ENCODE results near the gene C3orf20.

Gene C3orf20

DNA sequence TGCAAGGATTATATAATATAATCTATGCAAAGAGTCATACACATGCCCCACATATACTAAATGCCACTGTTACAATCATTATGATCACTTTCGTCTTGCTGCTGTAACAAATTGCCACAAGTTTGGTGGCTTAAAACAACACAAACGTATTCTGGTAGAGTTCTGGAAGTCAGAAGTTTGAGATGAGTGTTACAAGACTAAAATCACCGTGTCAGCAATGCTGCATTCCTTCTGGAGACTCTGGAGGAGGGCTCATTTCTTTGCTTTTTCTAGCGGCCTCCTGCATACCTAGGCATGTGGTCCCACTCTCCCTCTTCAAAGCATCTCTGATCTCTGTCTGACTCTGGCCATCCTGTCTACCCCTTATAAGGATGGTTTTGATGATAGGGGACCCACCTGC, 24.7 kb upstream of the C3orf20 start:
- no peak for DNase-seq (ENCODE audit: low spot score)

DNA sequence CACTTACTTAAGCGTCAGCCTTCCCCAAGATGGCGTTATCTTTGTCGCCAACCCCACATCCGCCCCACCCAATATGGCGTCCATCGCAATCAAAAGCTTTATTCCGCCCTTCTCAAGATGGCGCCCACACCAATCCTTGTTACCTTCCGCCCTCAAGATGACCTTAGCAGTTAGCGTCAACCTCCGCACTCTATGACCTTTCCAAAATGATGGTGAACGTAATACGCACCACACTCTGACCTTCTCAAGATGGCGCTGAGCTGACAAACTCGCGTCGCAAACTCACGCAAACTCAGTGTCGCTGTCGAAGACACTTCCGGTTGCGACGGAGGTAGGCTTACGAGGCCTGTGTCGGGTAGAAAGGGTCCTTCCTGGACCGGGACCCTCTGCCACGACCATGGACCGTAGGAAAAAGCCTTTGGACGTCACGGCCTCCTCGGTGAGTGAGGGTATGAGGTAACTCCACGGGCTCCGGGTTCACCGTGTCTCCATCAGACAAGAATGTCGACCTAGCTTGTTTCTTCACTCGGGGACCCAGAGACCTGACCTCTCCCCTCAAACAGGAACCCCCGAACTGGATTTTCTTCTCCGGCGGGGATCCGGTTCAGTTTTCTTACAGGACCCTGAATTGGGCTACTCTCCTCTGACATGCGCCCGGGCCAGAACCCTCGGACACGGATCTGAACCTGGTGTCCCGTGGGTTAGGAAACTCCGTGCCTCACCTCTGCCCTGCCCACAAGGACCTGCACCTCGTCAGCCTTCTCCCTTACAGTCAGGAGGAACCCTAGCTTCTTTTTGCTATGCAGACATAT, 23.3 kb upstream of the C3orf20 start, which contains the start of gene CCDC174:
CCDC174 (plus strand) TSS at position 323 of the 812 bp plus-strand sequence; CDS start at position 398, 75 bp downstream.
- DNase-seq (ENCODE audit: low spot score): peak; percentile 99

DNA sequence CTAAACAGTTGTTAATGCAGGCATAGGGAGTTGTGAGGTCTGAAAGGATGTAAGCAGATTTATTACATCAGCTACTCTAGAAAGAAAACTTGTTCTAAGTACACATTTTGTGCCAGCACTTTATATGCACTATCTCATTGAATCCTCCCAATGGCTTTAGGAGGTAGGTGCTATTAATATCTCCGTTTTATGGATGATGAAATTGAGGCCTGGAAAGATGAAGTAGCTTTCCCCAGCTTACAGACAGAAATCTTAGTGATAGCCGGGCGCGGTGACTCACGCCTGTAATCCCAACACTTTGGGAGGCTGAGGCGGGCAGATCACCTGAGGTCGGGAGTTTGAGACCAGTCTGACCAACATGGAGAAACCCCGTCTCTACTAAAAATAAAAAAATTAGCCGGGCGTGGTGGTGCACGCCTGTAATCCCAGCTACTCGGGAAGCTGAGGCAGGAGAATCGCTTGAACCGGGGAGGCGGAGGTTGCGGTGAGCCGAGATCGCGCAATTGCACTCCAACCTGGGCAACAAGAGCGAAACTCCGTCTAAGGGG, 22.5 kb upstream of the C3orf20 start:
- DNase-seq (ENCODE audit: low spot score): peak; percentile 15

DNA sequence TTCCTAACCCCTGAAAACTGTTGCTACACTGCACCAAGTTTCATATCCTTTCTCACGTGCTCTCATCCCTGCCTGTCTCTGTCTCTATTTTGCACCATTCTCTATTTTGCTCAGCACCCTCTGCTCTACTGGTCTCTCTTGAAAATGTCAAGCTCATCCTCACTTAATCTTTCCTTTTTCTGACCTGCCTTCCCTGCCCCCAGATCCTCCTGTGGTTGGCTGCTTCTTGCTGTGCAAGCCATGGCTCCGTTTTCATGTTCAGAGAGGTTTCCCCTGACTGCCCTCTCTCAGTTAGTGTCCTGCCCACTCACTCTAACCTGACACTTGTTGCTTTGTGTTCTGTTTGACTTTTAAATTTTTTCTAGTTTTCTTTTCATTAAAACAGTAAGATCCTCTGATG, 17.4 kb upstream of the C3orf20 start:
- DNase-seq (ENCODE audit: low spot score): no peak

DNA sequence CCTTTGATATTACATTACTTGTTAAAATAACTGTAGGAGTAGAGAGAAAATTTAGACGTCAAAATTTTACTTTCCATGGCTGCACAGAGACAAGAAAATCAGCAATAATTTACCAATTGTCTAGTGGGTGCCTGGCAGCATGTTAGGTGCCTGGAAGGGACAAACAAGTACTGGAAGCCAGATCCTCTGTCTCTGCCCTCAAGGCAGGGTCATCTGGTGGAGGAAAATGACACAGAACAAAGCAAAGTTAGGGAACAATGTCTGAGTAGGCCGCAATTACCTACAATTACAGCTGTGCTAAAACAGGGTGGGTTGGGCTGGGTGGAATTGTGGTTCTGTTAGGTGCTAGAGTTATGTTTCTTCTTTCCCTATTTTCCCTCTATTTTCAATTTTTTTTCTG, 16.0 kb upstream of the C3orf20 start:
- DNase-seq (ENCODE audit: low spot score): no peak

DNA sequence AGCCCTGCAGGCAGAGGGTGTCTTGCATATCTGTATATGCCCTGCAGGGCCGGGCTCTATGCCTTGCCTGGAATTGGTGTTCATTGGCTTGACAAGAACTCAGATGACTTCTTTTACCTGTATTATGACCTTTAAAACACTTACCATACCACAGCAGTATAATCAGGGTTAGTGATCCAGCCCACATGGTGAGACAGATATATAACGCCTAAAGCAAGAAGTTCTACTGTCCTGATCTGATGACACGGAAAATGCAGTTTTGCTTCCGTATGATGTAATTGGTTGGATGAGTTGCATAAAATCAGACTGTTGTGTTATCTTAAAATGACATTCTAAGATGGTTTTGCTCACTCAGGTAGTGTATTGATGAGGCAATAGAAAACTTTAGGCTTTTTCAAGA, 14.0 kb upstream of the C3orf20 start:
- DNase-seq (ENCODE audit: low spot score): no peak

DNA sequence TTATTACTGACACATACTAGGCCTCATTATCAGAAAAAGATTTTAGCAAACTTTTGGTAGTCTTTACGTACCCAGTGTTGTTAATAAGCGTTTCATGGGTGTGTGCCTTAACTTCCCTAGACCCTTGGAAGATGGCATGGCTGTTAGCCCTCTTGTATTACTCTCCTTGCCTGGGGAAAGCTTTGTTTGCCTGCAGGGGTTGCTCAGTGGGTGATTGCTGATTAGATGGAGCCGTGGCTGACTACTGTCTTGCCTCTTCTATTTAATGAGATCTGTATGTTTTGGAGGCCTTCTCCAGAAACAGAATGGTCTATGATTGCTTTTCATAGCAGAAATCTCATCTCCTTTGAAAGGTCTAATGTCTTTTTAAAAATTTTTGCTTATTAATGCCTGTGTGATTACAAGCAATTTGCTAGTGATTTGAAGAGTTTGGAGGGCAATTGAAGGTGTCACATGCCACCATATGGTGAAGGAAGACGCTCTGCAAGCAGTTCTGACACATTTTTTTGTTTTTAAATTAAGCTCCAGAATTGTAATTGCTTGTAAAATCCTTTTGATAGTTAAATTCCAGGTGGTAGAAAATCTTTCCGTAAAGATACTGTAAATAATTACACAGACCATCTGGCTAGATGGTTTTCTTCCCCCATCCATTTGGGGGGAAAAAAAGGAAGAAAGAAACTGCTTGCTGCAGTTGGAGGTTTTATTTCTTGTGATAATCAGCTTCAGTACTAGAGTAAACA, 11.4 kb upstream of the C3orf20 start:
- DNase-seq (ENCODE audit: low spot score): no peak

DNA sequence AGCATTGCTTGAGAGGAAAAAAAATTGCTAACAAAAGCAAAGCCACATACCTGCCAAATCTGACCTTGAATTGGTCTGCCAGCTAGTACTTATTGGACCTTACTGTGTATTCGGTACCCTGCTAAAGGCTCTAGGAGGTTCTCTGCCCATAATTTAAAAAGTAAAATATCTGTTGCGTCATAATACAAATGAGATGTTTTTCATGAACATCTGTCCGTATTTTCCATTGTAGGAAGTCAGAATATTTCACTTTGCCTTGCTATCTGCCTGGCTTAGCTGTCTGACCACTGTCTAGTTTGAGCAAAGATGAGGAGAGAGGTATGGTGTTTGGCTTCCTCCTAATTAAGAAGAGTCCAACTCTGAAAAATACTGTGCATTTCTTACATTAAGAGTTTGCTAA, 10.8 kb upstream of the C3orf20 start:
- no peak for DNase-seq (ENCODE audit: low spot score)

DNA sequence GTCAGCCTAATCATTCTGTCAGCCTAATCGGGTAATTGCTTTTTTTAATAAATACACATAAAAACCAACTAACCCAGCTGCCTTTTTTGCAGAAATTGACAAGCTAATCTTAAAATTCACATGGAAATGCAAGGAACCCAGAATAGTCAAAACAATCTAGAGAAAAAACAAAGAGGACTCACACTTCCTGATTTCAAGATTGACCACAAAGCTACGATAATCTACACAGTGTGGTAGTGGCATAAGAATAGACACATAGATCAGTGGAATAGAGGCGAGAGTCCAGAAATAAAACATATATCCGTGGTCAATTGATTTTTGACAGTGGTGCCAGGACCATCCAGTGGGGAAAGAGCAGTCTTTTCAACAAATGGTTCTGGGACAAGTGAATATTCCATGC, 2.4 kb upstream of the C3orf20 start:
- DNase-seq (ENCODE audit: low spot score): no peak

DNA sequence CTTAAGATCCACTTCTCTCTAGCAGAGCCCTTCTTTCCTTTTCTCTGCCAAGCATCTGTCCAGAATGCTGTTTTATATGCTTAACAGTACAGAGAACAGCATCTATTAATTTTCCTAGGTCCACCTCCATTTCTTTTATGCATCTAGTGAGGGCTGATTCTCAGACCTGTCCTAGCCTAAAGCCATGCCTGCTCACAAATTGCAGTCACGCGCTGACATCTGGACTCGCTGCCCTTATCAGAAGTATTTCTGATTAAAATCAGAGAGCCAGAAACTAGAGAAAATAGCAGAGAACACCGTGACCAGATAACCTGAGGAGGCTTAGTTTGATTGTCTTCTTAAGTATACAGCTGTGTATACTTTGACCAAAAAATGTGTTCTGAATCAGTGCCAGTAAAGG, 1.9 kb downstream of the C3orf20 start:
- no peak for DNase-seq (ENCODE audit: low spot score)

DNA sequence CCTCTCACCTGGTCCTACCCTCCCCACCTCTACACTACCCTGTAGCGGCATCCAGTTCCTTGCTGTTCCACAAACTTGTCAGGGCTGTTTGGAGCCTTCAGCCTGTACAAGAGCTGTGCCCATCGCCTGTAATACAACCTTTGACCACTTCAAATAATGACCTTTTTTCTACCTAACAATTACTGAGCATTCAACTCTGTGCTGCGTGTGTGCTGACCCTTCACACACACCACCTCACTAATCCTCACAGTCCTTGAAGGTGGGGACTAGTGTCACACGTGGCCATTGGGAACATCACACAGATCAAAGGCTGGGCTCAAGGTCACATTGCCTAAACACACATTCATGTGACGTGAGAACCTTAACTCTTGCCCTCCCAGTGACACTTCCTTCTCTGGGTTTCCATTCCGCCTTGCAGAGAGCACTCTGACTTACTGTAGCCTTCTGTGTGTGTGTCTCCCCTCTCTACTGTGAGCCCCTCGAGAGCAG, 3.1 kb downstream of the C3orf20 start:
- DNase-seq (ENCODE audit: low spot score): no peak

DNA sequence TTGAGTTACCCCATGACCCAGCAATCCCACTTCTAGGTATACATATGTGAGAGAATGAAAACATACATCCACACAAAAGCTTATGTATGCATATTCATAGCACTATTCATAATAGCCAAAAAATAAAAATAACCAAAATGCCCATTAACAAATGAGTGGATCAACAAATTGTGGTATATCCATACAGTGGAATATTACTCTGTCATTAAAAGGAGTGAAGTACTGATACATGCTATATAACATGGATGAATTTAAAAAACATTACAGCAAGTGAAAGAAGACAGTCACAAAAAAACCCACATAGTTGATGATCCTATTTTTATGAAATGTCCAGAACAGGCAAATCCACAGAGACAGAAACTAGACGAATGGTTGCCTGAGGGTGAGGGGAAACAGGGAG, 5.2 kb downstream of the C3orf20 start:
- DNase-seq (ENCODE audit: low spot score): no peak

DNA sequence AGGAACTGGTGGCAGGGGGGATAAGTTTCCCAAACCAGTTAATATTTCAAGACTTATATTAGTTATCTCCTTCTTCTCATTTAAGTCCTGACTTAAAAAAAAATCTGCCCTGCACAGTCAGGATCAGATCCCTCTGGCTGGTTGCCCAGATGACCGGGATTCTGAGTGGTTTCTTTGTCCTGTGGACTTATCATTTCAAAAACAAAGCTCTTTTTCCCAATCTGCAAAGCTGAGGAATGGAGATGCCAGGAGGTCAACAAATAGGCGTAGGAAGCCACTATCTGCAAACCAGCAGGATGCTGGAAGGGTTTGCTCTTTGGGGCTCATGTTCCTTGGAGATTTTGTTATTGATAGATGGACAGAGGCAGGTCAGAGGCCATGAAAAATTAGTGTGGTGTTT, 5.8 kb downstream of the C3orf20 start:
- DNase-seq (ENCODE audit: low spot score): no peak

DNA sequence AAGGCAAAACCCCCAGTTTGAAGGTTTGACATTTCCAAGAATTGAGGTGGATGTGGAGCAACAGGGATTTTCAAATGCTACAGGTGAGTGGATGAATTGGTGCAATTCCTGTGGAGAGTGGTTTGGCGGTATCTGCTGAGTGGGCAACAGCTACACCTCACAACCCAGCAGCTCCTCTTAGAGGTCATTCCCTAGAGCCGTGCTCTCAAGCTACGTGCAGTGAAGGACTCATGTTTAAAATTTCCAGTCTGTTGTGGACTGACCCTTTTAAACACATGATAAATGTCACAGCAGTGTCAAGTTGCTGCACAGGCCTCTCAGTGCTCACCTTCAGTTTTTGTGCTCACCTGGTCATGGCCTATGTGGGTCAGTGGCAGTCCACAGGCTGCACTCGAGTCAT, 9.5 kb downstream of the C3orf20 start:
- DNase-seq (ENCODE audit: low spot score): no peak

DNA sequence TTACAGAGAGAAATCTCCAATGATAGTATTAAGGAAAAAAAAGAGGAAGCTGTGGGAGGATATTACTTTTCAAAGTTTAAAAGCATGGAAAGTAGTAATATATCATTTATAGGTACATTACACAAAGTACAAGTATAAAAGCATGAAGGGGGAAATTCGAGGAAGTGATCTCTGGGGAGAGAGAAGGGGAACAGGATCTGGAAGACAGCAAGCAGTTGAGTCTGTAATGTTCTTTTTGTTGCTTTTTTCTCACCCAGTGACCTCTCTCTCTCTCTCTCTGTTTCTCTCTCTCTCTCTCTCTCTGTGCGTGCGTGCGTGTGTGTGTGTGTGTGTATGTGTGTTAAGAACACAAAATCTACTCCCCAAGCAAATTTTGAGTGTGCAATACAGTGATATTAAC, 10.2 kb downstream of the C3orf20 start:
- DNase-seq (ENCODE audit: low spot score): no peak

DNA sequence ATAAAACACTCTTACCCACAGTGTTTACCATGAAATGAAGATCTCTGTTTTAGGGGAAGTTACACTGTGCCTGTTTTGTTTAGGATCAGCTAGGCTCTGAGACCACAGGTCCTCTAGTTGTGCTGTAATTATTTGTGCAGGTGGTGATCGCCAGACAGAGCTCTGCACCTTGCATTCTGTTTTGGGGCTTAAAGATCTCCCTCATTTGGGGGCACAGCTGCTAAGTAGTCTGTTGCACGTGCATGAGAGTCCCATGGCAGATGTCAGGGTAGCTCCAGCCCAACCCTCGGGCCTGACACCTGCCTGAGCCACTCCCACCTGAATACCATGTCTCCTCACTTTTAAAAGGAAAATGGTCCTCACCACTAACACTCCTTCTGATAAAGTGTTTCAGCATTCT, 12.4 kb downstream of the C3orf20 start:
- no peak for DNase-seq (ENCODE audit: low spot score)

DNA sequence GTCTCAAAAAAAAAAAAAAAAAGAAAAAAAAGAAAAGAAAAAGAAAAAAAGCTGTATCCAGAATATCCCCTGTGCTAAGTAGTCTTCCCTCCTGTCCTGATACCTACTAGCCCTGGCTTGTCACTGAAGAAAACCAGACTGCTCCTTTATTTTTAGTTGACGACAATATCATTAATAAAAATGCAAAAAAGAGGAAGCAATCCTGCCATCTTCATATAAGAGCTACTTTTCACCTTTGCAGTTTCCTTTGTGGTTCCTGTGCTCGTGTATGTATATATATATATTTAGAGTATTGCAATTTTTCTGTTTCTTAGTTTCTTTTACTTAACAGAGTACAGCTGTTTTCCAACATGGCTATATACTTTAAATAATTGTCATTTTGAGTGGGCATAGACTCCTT, 13.6 kb downstream of the C3orf20 start:
- DNase-seq (ENCODE audit: low spot score): no peak

DNA sequence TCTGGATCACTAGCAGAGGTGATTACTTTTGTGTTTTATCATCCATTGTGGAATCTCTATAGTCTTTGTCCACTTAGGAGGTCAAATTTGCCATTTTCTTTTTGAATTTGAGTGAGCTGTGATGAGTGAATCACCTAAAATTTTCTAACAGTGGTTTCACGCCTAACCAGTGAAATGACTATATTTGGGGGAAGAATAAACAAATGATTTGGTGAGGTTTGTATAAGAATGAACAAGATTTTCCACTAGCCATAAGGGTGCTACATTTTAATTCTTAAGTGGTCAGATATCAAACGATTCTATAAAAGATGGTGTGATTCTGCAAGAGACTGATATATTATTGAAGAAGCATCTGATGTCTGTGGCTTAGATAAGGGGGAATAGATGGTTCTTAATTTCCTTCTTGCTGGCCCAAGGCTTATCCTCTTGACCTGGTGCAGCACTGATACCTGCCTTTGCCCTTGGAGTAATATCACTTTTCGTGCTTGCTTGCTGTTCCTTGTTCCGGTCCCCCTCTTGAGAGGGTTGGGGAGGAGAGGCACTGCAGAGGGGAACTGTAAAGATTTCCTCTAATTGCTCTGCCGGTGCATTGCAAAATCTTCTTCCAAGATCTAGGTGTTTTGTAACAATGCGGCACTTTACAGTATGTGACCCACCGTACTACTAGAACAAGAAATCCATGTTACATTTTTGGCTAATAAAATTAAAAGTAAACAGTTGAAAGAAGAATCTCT, 14.5 kb downstream of the C3orf20 start:
- no peak for DNase-seq (ENCODE audit: low spot score)

DNA sequence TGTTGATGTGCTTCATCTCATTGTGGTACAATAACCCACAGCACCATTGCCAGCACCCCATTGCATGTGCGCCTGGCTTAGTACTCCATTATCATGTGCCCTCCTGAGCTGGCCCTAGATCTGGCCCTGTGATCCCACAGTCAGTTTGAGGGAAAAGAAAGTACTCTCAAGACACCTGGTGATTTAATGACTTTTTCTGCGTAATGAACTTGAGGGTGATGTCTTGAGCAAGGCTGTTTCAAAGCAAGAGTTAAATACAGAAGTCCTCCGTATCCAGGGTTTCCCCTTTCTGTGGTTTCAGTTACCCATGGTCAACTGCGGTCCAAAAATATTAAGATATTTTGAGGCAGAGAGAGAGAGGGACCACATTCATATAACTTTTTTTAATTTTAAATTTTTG, 16.3 kb downstream of the C3orf20 start:
- DNase-seq (ENCODE audit: low spot score): no peak

DNA sequence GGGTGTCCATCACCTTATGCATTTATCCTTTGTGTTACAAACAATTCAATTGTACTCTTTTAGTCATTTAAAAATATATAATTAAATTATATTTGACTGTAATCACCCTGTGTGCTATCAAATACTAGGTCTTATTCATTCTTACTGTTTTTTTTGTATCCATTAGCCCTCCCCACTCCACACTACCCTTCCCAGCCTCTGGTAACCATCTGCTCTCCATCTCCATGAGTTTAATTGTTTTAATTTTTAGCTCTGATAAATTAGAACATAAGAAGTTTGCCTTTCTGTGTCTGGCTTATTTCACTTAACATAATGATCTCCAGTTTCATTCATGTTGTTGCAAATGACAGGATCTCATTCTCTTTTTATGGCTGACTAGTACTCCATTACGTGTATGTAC, 16.8 kb downstream of the C3orf20 start:
- no peak for DNase-seq (ENCODE audit: low spot score)

DNA sequence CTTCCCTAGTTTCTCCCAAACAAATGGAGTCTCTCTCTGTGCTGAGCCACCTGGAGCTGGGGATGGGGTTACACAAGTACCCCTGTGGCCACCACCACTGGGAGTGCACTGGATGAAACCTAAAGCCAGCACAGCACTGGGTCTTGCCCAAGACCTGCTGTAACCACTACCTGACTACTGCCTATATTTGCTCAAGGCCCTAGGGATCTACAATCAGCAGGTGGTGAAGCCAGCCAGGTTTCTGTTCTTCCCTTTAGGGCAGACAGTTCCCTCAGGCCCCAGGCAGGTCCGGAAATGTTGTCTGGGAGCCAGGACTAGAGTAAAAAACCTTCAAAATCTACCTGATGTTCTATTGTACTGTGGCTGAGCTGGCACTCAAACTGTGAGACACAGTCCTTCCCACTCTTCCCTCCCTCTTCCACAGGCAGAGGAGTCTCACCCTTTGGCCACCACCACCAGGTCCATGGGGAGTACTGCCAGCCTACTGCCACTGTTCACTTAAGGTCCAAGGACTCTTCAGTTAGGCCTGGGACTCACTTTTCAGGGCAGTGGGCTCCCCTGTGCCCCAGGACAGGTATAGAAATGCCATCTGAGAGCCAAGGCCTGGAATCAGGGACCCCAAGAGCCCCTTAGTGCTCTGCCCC, 23.8 kb downstream of the C3orf20 start:
- DNase-seq (ENCODE audit: low spot score): no peak

DNA sequence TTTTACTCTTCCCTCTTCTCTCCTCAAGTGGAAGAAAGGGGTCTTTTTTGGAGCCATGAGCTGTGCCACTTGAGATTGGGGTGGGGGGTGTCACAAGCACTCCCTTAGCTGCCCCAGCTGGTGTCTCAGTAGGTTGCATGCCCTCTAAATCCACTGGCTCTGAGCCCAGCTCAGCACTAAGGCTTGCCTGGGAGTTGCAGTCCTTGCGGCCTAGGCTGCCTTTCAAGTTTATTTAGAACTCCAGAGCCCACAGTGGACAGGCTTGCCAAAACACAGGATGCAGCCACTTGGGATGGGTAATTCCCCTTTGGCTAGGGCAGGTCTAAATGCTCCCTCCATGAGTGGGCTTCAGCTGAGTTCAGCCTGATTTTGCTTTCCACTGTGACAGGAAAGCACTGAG, 24.7 kb downstream of the C3orf20 start:
- DNase-seq (ENCODE audit: low spot score): no peak
